ENCODE measurements around the gene S100A5.
A peak's percentile ranks its signal among the peaks of the same experiment; 100 is the strongest.

Gene S100A5

GRCh38 chr1:153513666-153514065 lies 27.1 kb downstream of the S100A5 start:
- H3K27ac ChIP-seq = no peak overlapping the region

DNA sequence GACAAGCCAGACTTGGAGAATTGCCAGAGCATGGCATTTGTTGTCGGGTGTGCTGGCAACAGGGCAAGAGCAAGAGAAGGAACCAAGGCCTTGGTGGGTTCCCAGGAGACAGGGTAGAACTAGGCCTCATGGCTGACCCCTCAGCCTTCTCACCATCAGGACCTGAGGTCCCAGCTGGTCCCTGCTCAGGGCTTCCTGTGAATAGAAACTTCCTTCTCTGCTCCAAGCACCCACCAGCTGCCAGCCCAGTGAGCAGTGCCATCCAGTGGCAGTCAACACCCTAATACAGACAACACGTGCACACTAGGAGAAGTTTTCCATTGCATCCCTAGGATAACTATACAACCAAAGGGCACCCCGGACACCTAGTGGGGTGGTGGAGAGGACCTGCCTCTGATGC lies 27.7 kb downstream of the S100A5 start:
- no peak overlapping the region for H3K27ac ChIP-seq
- DNase-seq (ENCODE audit: low read depth, low spot score) = no peak

More at GRCh38 chr1:153513666-153514065, 27.1 kb downstream of the S100A5 start:
- DNase-seq (ENCODE audit: low read depth, low spot score) = no peak

GRCh38 chr1:153510984-153511410 lies 29.7 kb downstream of the S100A5 start:
- no peak for DNase-seq (ENCODE audit: low read depth, low spot score)
- peak overlapping the region; percentile 4 for H3K27ac ChIP-seq

DNA sequence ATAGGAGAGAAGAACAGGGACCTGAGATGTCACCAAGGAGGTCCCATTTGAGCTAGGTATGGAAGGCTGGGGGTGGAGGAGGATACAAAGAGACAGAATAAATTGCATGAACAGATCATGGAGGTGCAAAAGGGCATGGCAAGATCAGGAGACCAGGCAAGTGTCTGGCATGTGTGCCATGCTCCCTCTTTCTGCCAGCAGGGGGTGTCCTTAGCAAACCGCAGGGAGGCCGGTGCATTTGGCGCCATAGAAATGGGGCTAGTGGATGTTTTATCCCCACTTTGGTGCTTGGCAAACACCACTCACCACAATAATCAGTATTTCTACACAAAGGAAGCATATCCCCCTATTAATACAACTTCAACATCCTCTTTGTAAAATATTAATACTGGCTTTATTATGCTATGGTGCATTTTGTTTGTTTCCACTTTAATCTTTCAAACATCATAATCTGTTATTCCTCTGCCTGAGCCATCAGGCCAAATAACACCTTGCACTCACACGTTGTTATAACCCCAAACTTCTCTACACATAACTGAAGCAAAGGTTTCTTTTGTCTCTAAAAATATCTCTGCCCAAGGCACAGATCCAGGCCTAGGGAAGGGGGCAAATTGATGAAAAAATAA lies 30.9 kb downstream of the S100A5 start:
- peak overlapping the region; percentile 8 for H3K27ac ChIP-seq
- no peak for DNase-seq (ENCODE audit: low read depth, low spot score)

- DNase-seq (ENCODE audit: low read depth, low spot score) = no peak
- H3K27ac ChIP-seq = peak overlapping the region; percentile 8
Measured at GRCh38 chr1:153509036-153509435, 31.7 kb downstream of the S100A5 start.

- DNase-seq (ENCODE audit: low read depth, low spot score) = no peak
- H3K27ac ChIP-seq = no peak overlapping the region
Measured at GRCh38 chr1:153507926-153508583, 32.7 kb downstream of the S100A5 start.

DNA sequence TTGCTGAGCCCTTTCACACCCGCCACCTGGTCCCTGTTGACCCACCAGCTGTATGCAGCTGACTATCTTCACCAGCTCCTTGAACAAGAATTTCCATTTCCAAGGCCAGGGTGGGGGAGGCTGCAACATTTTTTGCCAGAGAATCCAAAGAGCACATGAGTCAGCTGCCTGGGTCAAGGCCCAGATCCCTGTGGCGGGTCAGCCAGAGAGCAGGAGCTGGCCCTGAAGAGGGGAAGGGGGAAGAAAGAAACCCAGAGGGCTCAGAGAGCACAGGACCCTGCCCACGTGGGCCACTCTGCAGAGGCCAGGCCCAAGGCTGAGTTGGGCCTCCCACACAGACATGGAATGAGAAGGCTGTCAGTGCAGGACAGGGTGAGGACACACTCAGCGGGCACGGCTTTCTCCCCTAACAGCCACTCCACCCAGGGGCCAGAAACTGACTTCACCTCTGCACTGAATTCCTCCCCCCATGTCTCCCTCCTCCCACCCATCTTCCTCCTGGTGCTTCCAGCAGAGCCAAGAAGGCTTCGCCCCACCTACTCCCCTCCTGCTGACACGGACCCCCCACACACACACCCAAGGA lies 33.8 kb downstream of the S100A5 start:
- no peak overlapping the region for H3K27ac ChIP-seq
- no peak for DNase-seq (ENCODE audit: low read depth, low spot score)

- no peak overlapping the region for H3K27ac ChIP-seq
- no peak for DNase-seq (ENCODE audit: low read depth, low spot score)
Measured at GRCh38 chr1:153506386-153506785, 34.3 kb downstream of the S100A5 start.

DNA sequence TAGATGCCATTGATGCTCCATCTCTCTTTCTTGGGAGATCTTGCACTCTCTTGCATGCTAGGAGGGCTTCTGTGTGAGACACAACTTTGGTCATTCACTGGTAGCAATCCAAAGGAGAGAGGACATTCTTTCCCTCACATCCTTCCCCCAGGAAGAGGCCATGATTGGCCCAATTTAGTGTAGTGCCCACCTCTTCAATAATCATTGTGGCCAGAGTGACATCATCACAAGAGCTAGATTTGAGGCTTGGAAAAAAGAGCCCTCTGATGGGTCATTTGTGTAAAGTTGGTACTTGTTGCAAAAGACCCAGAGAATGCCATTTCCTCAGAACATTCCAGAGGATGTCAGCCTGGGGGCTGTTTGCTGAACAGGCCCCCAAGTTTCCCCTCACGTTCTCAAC lies 35.2 kb downstream of the S100A5 start:
- H3K27ac ChIP-seq = no peak overlapping the region
- DNase-seq (ENCODE audit: low read depth, low spot score) = no peak

DNA sequence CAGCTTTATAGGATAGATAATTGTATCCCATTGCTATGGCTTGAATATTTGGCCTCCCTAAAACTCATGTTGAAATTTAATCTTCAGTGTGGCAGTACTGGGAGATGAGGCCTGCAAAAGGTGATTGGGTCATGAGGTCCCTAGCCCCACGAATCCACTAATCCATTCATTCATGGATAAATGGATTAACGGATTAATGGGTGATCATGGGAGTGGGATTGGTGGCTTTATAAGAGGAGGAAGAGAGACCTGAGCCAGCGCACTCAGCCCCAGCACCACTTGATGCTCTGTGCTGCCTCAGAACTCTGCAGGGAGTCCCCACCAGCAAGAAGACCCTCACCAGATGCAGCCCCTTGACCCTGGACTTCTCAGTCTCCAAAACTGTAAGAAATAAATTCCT lies 37.0 kb downstream of the S100A5 start:
- DNase-seq (ENCODE audit: low read depth, low spot score) = no peak
- no peak overlapping the region for H3K27ac ChIP-seq

DNA sequence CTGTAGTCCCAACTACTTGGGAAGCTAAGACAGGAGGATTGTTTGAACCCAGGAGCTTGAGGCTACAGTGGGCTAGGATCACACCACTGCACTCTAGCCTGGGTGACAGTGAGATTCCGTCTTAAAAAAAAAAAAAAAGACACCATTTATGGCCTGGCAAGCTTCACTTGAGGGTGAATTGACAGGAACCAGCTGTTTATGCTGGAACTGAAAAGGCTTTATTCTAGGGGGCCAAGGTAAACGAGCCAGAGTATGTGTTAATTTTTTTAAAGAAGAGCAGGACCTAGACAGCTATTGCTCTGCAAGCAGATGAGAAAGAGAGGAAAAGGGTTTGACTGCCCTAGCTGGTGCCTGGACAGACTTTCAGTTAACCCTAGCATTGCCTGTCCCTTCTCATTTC lies 42.0 kb downstream of the S100A5 start:
- DNase-seq (ENCODE audit: low read depth, low spot score) = no peak
- no peak overlapping the region for H3K27ac ChIP-seq

DNA sequence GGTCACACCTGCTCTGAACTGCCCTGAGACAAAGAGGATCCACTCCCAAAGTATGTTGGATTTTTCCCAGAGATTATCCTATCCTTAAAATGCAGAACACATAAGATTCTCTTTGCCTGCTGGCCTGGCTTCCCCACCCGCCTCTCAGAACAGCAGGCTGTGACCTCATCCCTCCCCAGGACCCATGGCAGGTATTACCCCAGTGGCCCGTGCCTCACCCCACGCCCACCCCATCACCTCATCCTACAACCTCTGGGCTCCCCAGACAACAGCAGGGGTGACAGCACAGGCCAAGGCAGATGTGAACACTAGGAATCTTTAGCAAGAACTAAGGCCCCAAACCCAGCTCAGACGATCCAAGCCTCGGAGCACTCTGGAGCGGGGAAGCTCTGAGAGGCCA lies 45.2 kb downstream of the S100A5 start:
- no peak for DNase-seq (ENCODE audit: low read depth, low spot score)
- H3K27ac ChIP-seq = no peak overlapping the region

- H3K27ac ChIP-seq = no peak overlapping the region
- DNase-seq (ENCODE audit: low read depth, low spot score) = no peak
Measured at GRCh38 chr1:153494976-153495535, 45.7 kb downstream of the S100A5 start.

- peak overlapping the region; percentile 10 for H3K27ac ChIP-seq
- DNase-seq (ENCODE audit: low read depth, low spot score) = peak; percentile 63
Measured at GRCh38 chr1:153493343-153493960, 47.3 kb downstream of the S100A5 start.

DNA sequence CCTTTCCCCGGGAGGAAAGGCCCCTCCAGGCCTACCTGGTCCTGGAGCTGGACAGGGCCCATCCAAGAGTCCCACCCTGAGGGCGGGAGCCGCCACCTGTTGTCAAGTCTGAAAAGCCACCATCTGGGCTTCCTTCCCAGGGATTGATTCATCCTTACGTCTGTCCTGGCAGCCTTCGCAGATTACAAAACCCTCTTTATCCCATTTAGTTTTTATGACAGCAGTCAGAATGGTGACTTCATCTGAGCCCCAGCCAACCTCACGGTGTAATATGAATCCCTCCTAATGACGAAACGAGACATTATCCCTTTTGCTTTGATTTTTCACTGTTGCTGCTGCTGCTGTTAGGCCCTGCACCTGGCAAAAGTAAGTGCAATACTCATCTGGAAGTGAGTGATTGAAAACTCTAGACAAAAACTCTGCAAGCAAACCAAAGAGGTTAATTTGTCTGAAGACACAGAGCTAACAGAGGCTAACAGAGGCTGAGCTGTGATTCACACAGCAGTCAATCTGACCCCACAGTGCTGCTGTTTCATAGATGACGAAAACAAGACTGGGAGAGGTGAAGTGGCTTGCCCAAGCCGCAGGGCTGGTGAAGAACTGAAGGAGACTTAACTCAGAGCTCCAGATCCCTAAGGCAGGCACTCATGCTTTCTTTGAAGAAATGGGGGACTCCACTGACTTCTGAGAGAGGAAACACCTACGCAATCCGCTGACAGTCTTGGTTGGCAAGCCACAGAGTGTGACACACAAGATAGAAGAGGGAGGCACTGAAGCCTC lies 50.3 kb downstream of the S100A5 start:
- peak; percentile 92 for DNase-seq (ENCODE audit: low read depth, low spot score)

DNA sequence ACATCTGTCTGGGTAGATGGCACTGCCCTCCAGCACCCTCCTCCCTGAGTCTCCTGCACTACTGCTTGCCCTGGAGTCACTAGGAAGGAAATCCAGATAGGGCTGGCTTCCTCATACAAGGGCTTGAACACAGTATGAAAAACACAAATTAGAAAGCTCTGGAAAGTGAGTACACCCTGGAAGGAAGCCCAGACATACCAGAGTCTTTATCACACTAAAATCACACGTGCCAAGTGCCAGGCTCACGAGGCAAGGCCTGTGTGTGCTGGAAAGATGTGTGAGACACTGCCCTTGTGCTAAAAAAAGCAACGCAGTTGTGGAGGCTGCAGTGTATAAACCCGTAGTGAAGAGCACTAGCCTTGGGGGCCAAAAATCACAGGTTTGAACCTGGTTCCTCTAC lies 52.0 kb downstream of the S100A5 start:
- no peak for DNase-seq (ENCODE audit: low read depth, low spot score)
- peak overlapping the region; percentile 7 for H3K27ac ChIP-seq

More for the DNA sequence above, 50.3 kb downstream of the S100A5 start:
- H3K27ac ChIP-seq = peak overlapping the region; percentile 85

- no peak overlapping the region for H3K27ac ChIP-seq
- no peak for DNase-seq (ENCODE audit: low read depth, low spot score)
Measured at GRCh38 chr1:153487707-153488106, 53.0 kb downstream of the S100A5 start.
